GM18520 (cell line): ENCODE measurements around the gene CITED2.
A peak's percentile ranks its signal among the peaks of the same experiment; 100 is the strongest.
"Not testable (repeated sequence)": the region's sequence is repeated elsewhere in the genome, so short reads cannot be mapped to it uniquely, and the experiment has no call there.

Experiments
- ATAC-seq: cut with Tn5 transposase; IDR thresholded peaks from one replicate; pipeline ENCODE4 v1.9.1; 2021; ENCODE audit not compliant: unreplicated experiment

The CITED2 gene

GRCh38 chr6:139374357-139375225, at the start of gene CITED2:
Gene CITED2, minus strand, starts transcription at chr6:139374648. Its CDS starts 704 bp downstream, at chr6:139373944.
- ATAC-seq, result peak; percentile 67

- ATAC-seq, result no peak
Observed at GRCh38 chr6:139423037-139423703, 48.7 kb upstream of the CITED2 start.

GRCh38 chr6:139422105-139423036, 47.9 kb upstream of the CITED2 start:
- ATAC-seq, result no peak

- ATAC-seq, result no peak
Observed at GRCh38 chr6:139418481-139419132, 44.2 kb upstream of the CITED2 start.

GRCh38 chr6:139416146-139416545, 41.7 kb upstream of the CITED2 start:
- ATAC-seq, result no peak

GRCh38 chr6:139415365-139415764, 40.9 kb upstream of the CITED2 start:
- ATAC-seq, result no peak

- ATAC-seq, result not testable (repeated sequence)
Observed at GRCh38 chr6:139412103-139412502, 37.7 kb upstream of the CITED2 start.

GRCh38 chr6:139409026-139409425, 34.6 kb upstream of the CITED2 start:
- no peak for ATAC-seq

GRCh38 chr6:139407718-139408222, 33.3 kb upstream of the CITED2 start:
- no peak for ATAC-seq

GRCh38 chr6:139406577-139407343, 32.3 kb upstream of the CITED2 start:
- no peak for ATAC-seq

- no peak for ATAC-seq
Observed at GRCh38 chr6:139402876-139403386, 28.5 kb upstream of the CITED2 start.

GRCh38 chr6:139398658-139399057, 24.2 kb upstream of the CITED2 start:
- ATAC-seq, result no peak

- no peak for ATAC-seq
Observed at GRCh38 chr6:139395891-139396301, 21.4 kb upstream of the CITED2 start.

GRCh38 chr6:139395371-139395770, 20.9 kb upstream of the CITED2 start:
- no peak for ATAC-seq

GRCh38 chr6:139394027-139394649, 19.7 kb upstream of the CITED2 start:
- no peak for ATAC-seq

- ATAC-seq, result peak; percentile 98
Observed at GRCh38 chr6:139392794-139393193, 18.3 kb upstream of the CITED2 start.

GRCh38 chr6:139391709-139392108, 17.3 kb upstream of the CITED2 start:
- no peak for ATAC-seq

- no peak for ATAC-seq
Observed at GRCh38 chr6:139390447-139390846, 16.0 kb upstream of the CITED2 start.

- no peak for ATAC-seq
Observed at GRCh38 chr6:139388384-139388783, 13.9 kb upstream of the CITED2 start.
